Hematopoietic multipotent progenitor cell treated with erythropoietin and hydrocortisone succinate and interleukin-3 and kit ligand, for 6 days (in vitro differentiated cells): Measurements from ENCODE around the gene GBX2.

ENCODE experiments used
- DNase-seq: peaks from one replicate; pipeline ENCODE4 v3.0.0-alpha.2; 2015

Gene GBX2

GRCh38 chr2:236168110-236169080 is at the start of gene GBX2:
Gene GBX2 (minus strand): TSS chr2:236168386. CDS start chr2:236167971, 415 bp downstream.
- peak; percentile 46 for DNase-seq

GRCh38 chr2:236217926-236218325 is 49.7 kb upstream of the GBX2 start:
- DNase-seq = no peak

- DNase-seq = no peak
Observed at GRCh38 chr2:236216711-236217110, 48.5 kb upstream of the GBX2 start.

GRCh38 chr2:236215761-236216333 is 47.7 kb upstream of the GBX2 start:
- DNase-seq = no peak

GRCh38 chr2:236215196-236215595 is 47.0 kb upstream of the GBX2 start:
- DNase-seq = no peak

- no peak for DNase-seq
Observed at GRCh38 chr2:236214376-236214995, 46.3 kb upstream of the GBX2 start.

- no peak for DNase-seq
Observed at GRCh38 chr2:236211296-236211695, 43.1 kb upstream of the GBX2 start.

- no peak for DNase-seq
Observed at GRCh38 chr2:236210536-236210935, 42.4 kb upstream of the GBX2 start.

GRCh38 chr2:236209996-236210395 is 41.8 kb upstream of the GBX2 start:
- DNase-seq = no peak

- DNase-seq = no peak
Observed at GRCh38 chr2:236209535-236209934, 41.3 kb upstream of the GBX2 start.

GRCh38 chr2:236208019-236208926 is 40.1 kb upstream of the GBX2 start:
- DNase-seq = no peak

- DNase-seq = no peak
Observed at GRCh38 chr2:236207472-236207871, 39.3 kb upstream of the GBX2 start.

- no peak for DNase-seq
Observed at GRCh38 chr2:236205867-236206645, 37.9 kb upstream of the GBX2 start.

- no peak for DNase-seq
Observed at GRCh38 chr2:236204953-236205352, 36.8 kb upstream of the GBX2 start.

GRCh38 chr2:236200378-236200777 is 32.2 kb upstream of the GBX2 start:
- DNase-seq = no peak

GRCh38 chr2:236196366-236196765 is 28.2 kb upstream of the GBX2 start:
- DNase-seq = no peak

GRCh38 chr2:236195726-236196125 is 27.5 kb upstream of the GBX2 start:
- DNase-seq = no peak

- no peak for DNase-seq
Observed at GRCh38 chr2:236194786-236195185, 26.6 kb upstream of the GBX2 start.

GRCh38 chr2:236193026-236193425 is 24.8 kb upstream of the GBX2 start:
- DNase-seq = no peak

- DNase-seq = no peak
Observed at GRCh38 chr2:236190674-236191073, 22.5 kb upstream of the GBX2 start.

GRCh38 chr2:236184701-236185100 is 16.5 kb upstream of the GBX2 start:
- DNase-seq = no peak
